Parathyroid adenoma (tissue), 2 donors: ENCODE results near the gene PTPN14.

Experiments
- H2AFZ ChIP-seq: fragments of 300-600 bp; sonication (generic); one replicate; pipeline ENCODE4 v1.7.0; 2017; ENCODE audit warnings: antibody characterized with exemption, mild to moderate bottlenecking
- H3K27ac ChIP-seq: fragments of 300-600 bp; sonication (generic); one replicate; pipeline ENCODE4 v1.7.0; 2017
- H3K27me3 ChIP-seq: fragments of 300-600 bp; sonication (generic); one replicate; pipeline ENCODE4 v1.7.0; 2017; ENCODE audit warnings: low read length; ENCODE audit not compliant: control insufficient read depth, insufficient read depth
- H3K36me3 ChIP-seq: fragments of 300-600 bp; sonication (generic); one replicate; pipeline ENCODE4 v1.7.0; 2017; ENCODE audit warnings: low read length; ENCODE audit not compliant: control insufficient read depth, insufficient read depth
- H3K4me1 ChIP-seq: fragments of 300-600 bp; sonication (generic); one replicate; pipeline ENCODE4 v1.7.0; 2017; ENCODE audit warnings: control low read depth
- H3K4me2 ChIP-seq: fragments of 300-600 bp; sonication (generic); one replicate; pipeline ENCODE4 v1.7.0; 2017; ENCODE audit warnings: low read length
- H3K4me3 ChIP-seq: fragments of 300-600 bp; sonication (generic); one replicate; pipeline ENCODE4 v1.7.0; 2017; ENCODE audit warnings: low read depth, low read length
- H3K79me2 ChIP-seq: fragments of 300-600 bp; sonication (generic); one replicate; pipeline ENCODE4 v1.7.0; 2017; ENCODE audit warnings: control low read depth
- H3K9ac ChIP-seq: fragments of 300-600 bp; sonication (generic); one replicate; pipeline ENCODE4 v1.7.0; 2017; ENCODE audit warnings: mild to moderate bottlenecking
- H3K9me3 ChIP-seq: fragments of 300-600 bp; sonication (generic); one replicate; pipeline ENCODE4 v1.7.0; 2017; ENCODE audit warnings: low read length; ENCODE audit not compliant: control insufficient read depth
- TF ChIP-seq, protein P1 (sequence below): fragments of 300-600 bp; sonication (generic); IDR thresholded peaks from one replicate; pipeline ENCODE4 v1.7.0; 2017; ENCODE audit warnings: antibody characterized with exemption, mild to moderate bottlenecking
- donor health status: primary hyperparathyroidism.

PTPN14 gene

DNA sequence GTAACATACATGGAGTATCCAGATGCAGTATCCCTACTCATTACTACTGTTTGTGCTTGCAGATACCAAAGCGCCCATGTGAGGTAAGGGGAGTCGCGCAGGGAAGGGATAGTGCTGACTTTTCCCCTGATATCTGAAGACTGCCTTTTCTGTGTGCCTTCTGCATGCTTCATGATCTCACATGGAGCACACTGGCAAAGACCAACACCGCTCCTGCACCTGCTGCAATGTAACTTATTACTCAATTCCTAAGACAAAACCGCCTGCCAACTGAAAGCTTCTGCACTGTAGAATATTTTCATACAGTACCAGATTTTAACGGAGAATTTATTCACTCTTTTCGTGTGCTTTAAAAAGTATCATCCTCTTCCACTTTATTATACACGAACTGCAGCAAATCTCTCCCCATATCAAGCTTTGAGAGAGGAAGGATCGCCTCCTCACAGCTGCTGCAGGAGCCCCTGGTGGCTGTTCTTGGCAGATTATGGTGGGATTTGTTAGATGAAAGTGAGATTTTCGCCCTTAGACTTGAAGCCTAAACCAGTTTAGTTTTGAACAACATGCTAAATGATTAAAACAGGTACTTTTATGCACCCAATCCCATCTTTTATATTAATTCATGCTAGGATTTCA, 99.1 kb downstream of the PTPN14 start:
- no peaks in the 10 kb centered on the region for H3K36me3 ChIP-seq
- H3K4me2 ChIP-seq, result no peak overlapping the region
- no peak overlapping the region for H3K4me3 ChIP-seq
- no peaks in the 10 kb centered on the region for H3K27me3 ChIP-seq
- no peaks in the 10 kb centered on the region for H3K4me1 ChIP-seq
- no peak overlapping the region for H3K9ac ChIP-seq
- TF ChIP-seq, protein P1, sequence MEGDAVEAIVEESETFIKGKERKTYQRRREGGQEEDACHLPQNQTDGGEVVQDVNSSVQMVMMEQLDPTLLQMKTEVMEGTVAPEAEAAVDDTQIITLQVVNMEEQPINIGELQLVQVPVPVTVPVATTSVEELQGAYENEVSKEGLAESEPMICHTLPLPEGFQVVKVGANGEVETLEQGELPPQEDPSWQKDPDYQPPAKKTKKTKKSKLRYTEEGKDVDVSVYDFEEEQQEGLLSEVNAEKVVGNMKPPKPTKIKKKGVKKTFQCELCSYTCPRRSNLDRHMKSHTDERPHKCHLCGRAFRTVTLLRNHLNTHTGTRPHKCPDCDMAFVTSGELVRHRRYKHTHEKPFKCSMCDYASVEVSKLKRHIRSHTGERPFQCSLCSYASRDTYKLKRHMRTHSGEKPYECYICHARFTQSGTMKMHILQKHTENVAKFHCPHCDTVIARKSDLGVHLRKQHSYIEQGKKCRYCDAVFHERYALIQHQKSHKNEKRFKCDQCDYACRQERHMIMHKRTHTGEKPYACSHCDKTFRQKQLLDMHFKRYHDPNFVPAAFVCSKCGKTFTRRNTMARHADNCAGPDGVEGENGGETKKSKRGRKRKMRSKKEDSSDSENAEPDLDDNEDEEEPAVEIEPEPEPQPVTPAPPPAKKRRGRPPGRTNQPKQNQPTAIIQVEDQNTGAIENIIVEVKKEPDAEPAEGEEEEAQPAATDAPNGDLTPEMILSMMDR, result no peak
- H3K9me3 ChIP-seq, result no peaks in the 10 kb centered on the region
- no peaks in the 10 kb centered on the region for H3K79me2 ChIP-seq
- no peak overlapping the region for H3K27ac ChIP-seq
- no peak overlapping the region for H2AFZ ChIP-seq

DNA sequence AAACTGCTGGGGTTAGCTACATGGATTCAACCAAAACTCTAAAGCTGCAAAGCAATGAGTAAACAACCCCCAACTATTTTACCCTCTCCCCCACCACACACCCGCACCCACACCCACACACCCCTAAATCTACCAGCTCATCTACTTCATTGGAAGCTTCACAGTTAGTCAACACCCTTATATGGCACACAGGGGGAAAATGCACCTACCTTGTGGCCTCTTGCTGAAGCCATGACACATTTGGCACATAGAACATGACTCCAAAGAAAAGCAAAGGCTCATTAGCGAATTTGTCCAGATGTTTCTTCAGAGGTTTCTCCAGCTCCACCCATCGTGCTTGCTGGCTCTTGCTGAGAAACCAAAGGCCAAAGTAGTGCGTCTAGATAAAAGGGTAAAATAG, 99.8 kb downstream of the PTPN14 start:
- Histone ChIP-seq H3K4me1 (no peaks in the 10 kb centered on the region), H3K4me3 (no peak overlapping the region), H3K9ac (no peak overlapping the region), H3K27ac (no peak overlapping the region), H3K79me2 (no peaks in the 10 kb centered on the region), H3K4me2 (no peak overlapping the region), H3K36me3 (no peaks in the 10 kb centered on the region), H3K9me3 (no peaks in the 10 kb centered on the region), H2AFZ (no peak overlapping the region), H3K27me3 (no peaks in the 10 kb centered on the region)
- TF ChIP-seq, protein P1, result no peak

DNA sequence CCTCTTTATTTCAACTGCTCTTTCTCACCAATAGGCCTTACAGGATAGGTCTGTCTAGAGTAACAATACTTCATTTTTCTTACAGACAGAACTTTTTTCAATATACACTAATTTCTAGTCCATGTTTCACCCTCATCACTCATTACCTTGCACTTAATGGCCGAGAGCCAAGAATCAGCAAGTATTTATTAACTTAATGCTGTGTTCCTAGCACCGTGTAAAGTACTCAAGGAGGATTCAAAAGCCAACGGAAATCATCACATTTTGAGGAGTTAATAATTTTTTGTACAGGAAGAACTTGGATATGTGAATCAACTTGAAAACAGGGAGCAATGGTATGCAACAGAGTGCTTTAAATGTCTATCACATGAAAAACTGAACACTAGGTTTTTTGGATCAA, 102.0 kb downstream of the PTPN14 start:
- H3K4me3 ChIP-seq, result no peak overlapping the region
- H3K4me2 ChIP-seq, result no peak overlapping the region
- H2AFZ ChIP-seq, result no peak overlapping the region
- no peak overlapping the region for H3K27ac ChIP-seq
- no peaks in the 10 kb centered on the region for H3K36me3 ChIP-seq
- no peaks in the 10 kb centered on the region for H3K79me2 ChIP-seq
- no peaks in the 10 kb centered on the region for H3K9me3 ChIP-seq
- no peaks in the 10 kb centered on the region for H3K4me1 ChIP-seq
- no peaks in the 10 kb centered on the region for H3K27me3 ChIP-seq
- no peak overlapping the region for H3K9ac ChIP-seq
- TF ChIP-seq, protein P1, result no peak

DNA sequence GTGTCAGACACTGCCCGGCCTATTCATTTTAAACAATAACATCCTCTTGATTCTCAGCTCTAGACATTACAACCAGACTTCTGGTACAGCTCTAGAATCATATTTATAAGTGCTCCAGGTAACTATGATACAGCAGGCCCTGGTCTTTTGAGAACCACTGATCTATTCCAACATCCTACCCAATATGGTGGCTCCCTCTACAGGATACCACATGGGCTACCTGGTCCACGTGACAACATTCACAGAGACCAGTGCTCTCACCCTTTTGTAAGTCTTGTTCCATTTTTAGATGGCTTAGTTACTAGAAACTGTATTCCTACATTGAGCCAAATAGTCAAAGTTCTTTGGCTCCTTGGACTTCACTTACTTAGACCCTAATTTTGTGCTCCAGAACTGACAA, 102.9 kb downstream of the PTPN14 start:
- no peaks in the 10 kb centered on the region for H3K36me3 ChIP-seq
- H3K4me3 ChIP-seq, result no peak overlapping the region
- no peak overlapping the region for H3K4me2 ChIP-seq
- H3K79me2 ChIP-seq, result no peaks in the 10 kb centered on the region
- TF ChIP-seq, protein P1, result no peak
- no peaks in the 10 kb centered on the region for H3K27me3 ChIP-seq
- no peak overlapping the region for H3K27ac ChIP-seq
- no peak overlapping the region for H3K9ac ChIP-seq
- H3K9me3 ChIP-seq, result no peaks in the 10 kb centered on the region
- H2AFZ ChIP-seq, result no peak overlapping the region
- no peaks in the 10 kb centered on the region for H3K4me1 ChIP-seq

DNA sequence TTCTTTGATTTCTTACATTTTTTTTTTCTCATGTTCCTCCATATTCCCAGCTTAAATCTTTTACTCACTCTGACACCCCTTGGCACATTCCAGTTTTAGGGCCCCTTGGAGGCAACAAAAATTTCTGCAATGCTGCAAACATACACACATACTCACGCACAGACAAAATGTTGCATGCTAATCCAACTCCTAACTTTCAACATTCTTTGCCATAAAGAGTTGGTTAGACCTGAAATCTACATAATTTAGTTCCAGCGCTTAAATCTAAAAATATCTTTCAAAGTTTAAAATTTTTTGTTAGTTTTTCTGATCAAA, 103.9 kb downstream of the PTPN14 start:
- Histone ChIP-seq H3K27ac (no peak overlapping the region), H3K27me3 (no peaks in the 10 kb centered on the region), H3K9ac (no peak overlapping the region), H3K4me1 (no peaks in the 10 kb centered on the region), H3K4me2 (no peak overlapping the region), H3K9me3 (no peaks in the 10 kb centered on the region), H2AFZ (no peak overlapping the region), H3K4me3 (no peak overlapping the region), H3K79me2 (no peaks in the 10 kb centered on the region), H3K36me3 (no peaks in the 10 kb centered on the region)
- TF ChIP-seq, protein P1, result no peak
